H9 (cell line): ENCODE data around the gene TTLL9. TPM values are rescaled to one million over a fixed set of nuclear protein-coding genes. Genes with fewer than 3 reads are reported as not detected.

Source experiments
- DNase-seq: peaks from one replicate; pipeline ENCODE4 v3.0.0-alpha.2; 2017
- H2AFZ ChIP-seq: one replicate; pipeline ENCODE4 v1.6.1; 2013; ENCODE audit warnings: mild to moderate bottlenecking, low read length, control low read depth, moderate library complexity
- H2AK5ac ChIP-seq: 2 replicates; pipeline ENCODE4 v1.6.1; 2013; ENCODE audit warnings: low read length, control low read depth, mixed read lengths; ENCODE audit not compliant: insufficient read length
- H2BK120ac ChIP-seq: one replicate; pipeline ENCODE4 v1.6.1; 2013; ENCODE audit warnings: low read depth, mild to moderate bottlenecking, low read length, control low read depth, inconsistent platforms; ENCODE audit not compliant: poor library complexity, severe bottlenecking
- H2BK12ac ChIP-seq: 2 replicates; pipeline ENCODE4 v1.6.1; 2013; ENCODE audit warnings: low read length, control low read depth, mixed read lengths, low read depth; ENCODE audit not compliant: insufficient read length
- H2BK15ac ChIP-seq: 2 replicates; pipeline ENCODE4 v1.6.1; 2013; ENCODE audit warnings: low read depth, low read length, control low read depth
- H2BK20ac ChIP-seq: one replicate; pipeline ENCODE4 v1.6.1; 2013; ENCODE audit warnings: low read depth, mild to moderate bottlenecking, low read length, control low read depth, inconsistent platforms; ENCODE audit not compliant: poor library complexity, severe bottlenecking
- H2BK5ac ChIP-seq: 2 replicates; pipeline ENCODE4 v1.6.1; 2013; ENCODE audit warnings: low read length, control low read depth, mixed read lengths; ENCODE audit not compliant: insufficient read length
- H3K14ac ChIP-seq: 2 replicates; pipeline ENCODE4 v1.6.1; 2013; ENCODE audit warnings: low read length, control low read depth; ENCODE audit not compliant: insufficient read depth
- H3K18ac ChIP-seq: 2 replicates; pipeline ENCODE4 v1.6.1; 2013; ENCODE audit warnings: low read depth, mild to moderate bottlenecking, mixed read lengths, low read length, control low read depth; ENCODE audit not compliant: insufficient read length
- H3K23ac ChIP-seq: 2 replicates; pipeline ENCODE4 v1.6.1; 2013; ENCODE audit warnings: low read length, control low read depth, mixed read lengths, low read depth; ENCODE audit not compliant: insufficient read length
- H3K23me2 ChIP-seq: 2 replicates; pipeline ENCODE4 v1.6.1; 2013; ENCODE audit warnings: low read depth, mild to moderate bottlenecking, mixed read lengths, low read length, control low read depth; ENCODE audit not compliant: insufficient read length, poor library complexity, severe bottlenecking
- H3K27ac ChIP-seq: 2 replicates; pipeline ENCODE4 v1.5.1; 2013; ENCODE audit warnings: low read length, control low read depth, mixed read lengths, low read depth; ENCODE audit not compliant: insufficient read length
- H3K27me3 ChIP-seq: 2 replicates; pipeline ENCODE4 v1.6.1; 2013; ENCODE audit warnings: low read length, control low read depth, inconsistent platforms; ENCODE audit not compliant: insufficient read depth
- H3K4ac ChIP-seq: 2 replicates; pipeline ENCODE4 v1.6.1; 2013; ENCODE audit warnings: low read depth, mild to moderate bottlenecking, control low read depth, inconsistent platforms, low read length, moderate library complexity
- H3K4me1 ChIP-seq: 2 replicates; pipeline ENCODE4 v1.6.1; 2013; ENCODE audit warnings: low read length, control low read depth, inconsistent platforms; ENCODE audit not compliant: insufficient read depth
- H3K4me2 ChIP-seq: 2 replicates; pipeline ENCODE4 v1.6.1; 2013; ENCODE audit warnings: low read length, control low read depth, mixed read lengths; ENCODE audit not compliant: insufficient read length, insufficient read depth
- H3K56ac ChIP-seq: 2 replicates; pipeline ENCODE4 v1.6.1; 2013; ENCODE audit warnings: low read depth, mild to moderate bottlenecking, mixed read lengths, low read length, control low read depth; ENCODE audit not compliant: insufficient read length
- H3K79me1 ChIP-seq: 2 replicates; pipeline ENCODE4 v1.6.1; 2013; ENCODE audit warnings: low read depth, mild to moderate bottlenecking, moderate library complexity, low read length, control low read depth, inconsistent platforms; ENCODE audit not compliant: insufficient read depth, poor library complexity, severe bottlenecking
- H3K79me2 ChIP-seq: 2 replicates; pipeline ENCODE4 v1.6.1; 2013; ENCODE audit warnings: low read length, control low read depth, inconsistent platforms; ENCODE audit not compliant: insufficient read depth
- H3K9ac ChIP-seq: 2 replicates; pipeline ENCODE4 v1.6.1; 2013; ENCODE audit warnings: low read length, control low read depth, mixed read lengths; ENCODE audit not compliant: insufficient read length; ENCODE audit errors: extremely low read depth
- H3K9me3 ChIP-seq: one replicate; pipeline ENCODE4 v1.6.1; 2013; ENCODE audit warnings: low read depth, low read length, inconsistent platforms; ENCODE audit not compliant: control insufficient read depth
- H3T11ph ChIP-seq: one replicate; pipeline ENCODE4 v1.6.1; 2013; ENCODE audit warnings: mild to moderate bottlenecking, low read length, control low read depth, inconsistent platforms
- H4K20me1 ChIP-seq: one replicate; pipeline ENCODE4 v1.6.1; 2013; ENCODE audit not compliant: control insufficient read depth, insufficient read length, insufficient read depth
- H4K5ac ChIP-seq: 2 replicates; pipeline ENCODE4 v1.6.1; 2013; ENCODE audit warnings: low read depth, mild to moderate bottlenecking, mixed read lengths, low read length, control low read depth; ENCODE audit not compliant: insufficient read length
- H4K8ac ChIP-seq: replicated peaks from 2 replicates; pipeline ENCODE4 v1.6.1; 2013; ENCODE audit warnings: low read length, control low read depth, mixed read lengths, low read depth; ENCODE audit not compliant: insufficient read length
- H4K91ac ChIP-seq: 2 replicates; pipeline ENCODE4 v1.6.1; 2013; ENCODE audit warnings: low read depth, mild to moderate bottlenecking, moderate library complexity, mixed read lengths, low read length, control low read depth; ENCODE audit not compliant: insufficient read length
- H3K27ac Mint-ChIP-seq, 3 experiments: 2 replicates in 2 of 3; 3 replicates in 1 of 3; pipeline ENCODE4 v1.8.0; 2020 to 2021; ENCODE audit warnings: mixed read lengths in 3 of 3, mild to moderate bottlenecking in 1 of 3, moderate library complexity in 1 of 3
- H3K27me3 Mint-ChIP-seq: 2 replicates; pipeline ENCODE4 v1.8.0; 2021; ENCODE audit warnings: low read depth, mild to moderate bottlenecking, moderate library complexity, mixed read lengths
- H3K36me3 Mint-ChIP-seq, 3 experiments: 2 replicates in 2 of 3; 3 replicates in 1 of 3; pipeline ENCODE4 v1.8.0; 2020 to 2021; ENCODE audit warnings: low read depth in 3 of 3, mixed read lengths in 3 of 3; ENCODE audit not compliant: insufficient read depth in 1 of 3
- H3K4me1 Mint-ChIP-seq, 2 experiments: 2 replicates each; pipeline ENCODE4 v1.8.0; 2020; ENCODE audit warnings: mixed read lengths in 2 of 2
- H3K4me3 Mint-ChIP-seq, 2 experiments: 2 replicates in 1 of 2; 3 replicates in 1 of 2; pipeline ENCODE4 v1.8.0; 2020 to 2021; ENCODE audit warnings: mild to moderate bottlenecking in 2 of 2, mixed read lengths in 2 of 2, moderate library complexity in 1 of 2
- H3K9me3 Mint-ChIP-seq, 2 experiments: 2 replicates in 1 of 2; 3 replicates in 1 of 2; pipeline ENCODE4 v1.8.0; 2020; ENCODE audit warnings: mild to moderate bottlenecking in 2 of 2, mixed read lengths in 2 of 2, moderate library complexity in 1 of 2
- WGBS: extraction: QIAGEN DNeasy Blood & Tissue Kit; methylation state at CpG from one replicate; pipeline ENCODE4 v1.1.7; 2013; ENCODE audit warnings: missing lambda C conversion rate, low lambda C conversion rate, mixed read lengths; ENCODE audit not compliant: insufficient read length; ENCODE audit errors: extremely low coverage; 5-methylcytosine and 5-hydroxymethylcytosine counted together
- total RNA-seq: library from RNA; stranded (reverse); gene quantifications from 2 replicates; pipeline ENCODE4 v1.2.1, GENCODE V29; 2021
- TF ChIP-seq, protein P1 (sequence below): fragments of 200-600 bp; sonication (generic); conservative IDR thresholded peaks from 3 replicates; pipeline ENCODE4 v1.8.0; 2021; ENCODE audit warnings: antibody characterized with exemption, mild to moderate bottlenecking

TTLL9 gene
- total RNA-seq, 1 experiment from 2014 or later = 0.20 TPM

DNA sequence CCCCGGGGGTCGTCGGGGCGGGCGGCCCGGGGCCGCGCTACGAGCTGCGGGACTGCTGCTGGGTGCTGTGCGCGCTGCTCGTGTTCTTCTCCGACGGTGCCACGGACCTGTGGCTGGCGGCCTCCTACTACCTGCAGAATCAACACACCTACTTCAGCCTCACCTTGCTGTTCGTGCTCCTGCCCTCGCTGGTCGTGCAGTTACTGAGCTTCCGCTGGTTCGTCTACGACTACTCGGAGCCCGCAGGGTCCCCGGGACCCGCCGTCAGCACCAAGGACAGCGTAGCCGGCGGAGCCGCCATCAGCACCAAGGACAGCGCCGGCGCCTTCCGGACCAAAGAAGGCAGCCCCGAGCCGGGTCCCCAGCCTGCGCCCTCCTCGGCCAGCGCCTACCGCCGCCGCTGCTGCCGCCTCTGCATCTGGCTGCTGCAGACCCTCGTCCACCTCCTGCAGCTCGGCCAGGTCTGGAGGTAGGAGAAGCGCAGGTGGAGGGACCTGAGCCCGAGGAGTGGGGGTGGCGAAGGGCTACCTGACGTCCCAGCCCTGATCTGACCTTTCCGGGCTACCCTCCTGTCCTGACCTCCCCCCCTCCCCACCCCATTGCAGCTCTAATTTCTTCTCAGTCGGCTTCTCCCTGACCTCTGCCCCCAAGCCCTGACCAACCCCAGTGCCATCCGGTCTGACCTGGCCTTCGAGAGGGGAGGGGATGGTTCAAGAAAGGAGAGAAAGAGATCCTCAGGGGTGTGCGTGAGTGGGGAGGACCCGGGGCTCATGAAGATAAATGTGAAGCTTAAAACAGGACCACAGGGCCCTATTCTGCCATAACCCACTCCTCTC, 98.1 kb downstream of the TTLL9 start:
- H2BK15ac ChIP-seq = no peak overlapping the region
- WGBS = no CpG with 5 or more reads among the region's 57 CpGs
- no peak overlapping the region for H4K91ac ChIP-seq
- Mint-ChIP-seq H3K4me3 (peak overlapping the region; percentile 91 to 92), H3K9me3 (no peaks in the 10 kb centered on the region; a peak in 1 of 5 replicates), H3K27ac (peak overlapping the region in 1 of 3 experiments; percentile 90; a peak in 3 of 7 replicates), H3K27me3 (peaks cover 83% of the 10 kb centered on the region), H3K36me3 (no peaks in the 10 kb centered on the region), H3K4me1 (peaks cover 14 to 25% of the 10 kb centered on the region in 2 experiments)
- no peaks in the 10 kb centered on the region for H3K4me1 ChIP-seq
- no peaks in the 10 kb centered on the region for H3K9me3 ChIP-seq
- H3K27ac ChIP-seq = no peak overlapping the region
- H3K23ac ChIP-seq = no peak overlapping the region
- H4K20me1 ChIP-seq = no peaks in the 10 kb centered on the region
- no peak overlapping the region for H3K14ac ChIP-seq
- no peak overlapping the region for H2BK20ac ChIP-seq
- H2BK120ac ChIP-seq = no peak overlapping the region
- H4K8ac ChIP-seq = no peak overlapping the region
- no peak overlapping the region for H4K5ac ChIP-seq
- H3K23me2 ChIP-seq = peaks cover 7% of the 10 kb centered on the region
- H2AK5ac ChIP-seq = no peak overlapping the region
- H2AFZ ChIP-seq = no peak overlapping the region
- H3K79me1 ChIP-seq = no peaks in the 10 kb centered on the region
- no peak overlapping the region for H3K18ac ChIP-seq
- H3K79me2 ChIP-seq = no peaks in the 10 kb centered on the region
- TF ChIP-seq, protein P1, sequence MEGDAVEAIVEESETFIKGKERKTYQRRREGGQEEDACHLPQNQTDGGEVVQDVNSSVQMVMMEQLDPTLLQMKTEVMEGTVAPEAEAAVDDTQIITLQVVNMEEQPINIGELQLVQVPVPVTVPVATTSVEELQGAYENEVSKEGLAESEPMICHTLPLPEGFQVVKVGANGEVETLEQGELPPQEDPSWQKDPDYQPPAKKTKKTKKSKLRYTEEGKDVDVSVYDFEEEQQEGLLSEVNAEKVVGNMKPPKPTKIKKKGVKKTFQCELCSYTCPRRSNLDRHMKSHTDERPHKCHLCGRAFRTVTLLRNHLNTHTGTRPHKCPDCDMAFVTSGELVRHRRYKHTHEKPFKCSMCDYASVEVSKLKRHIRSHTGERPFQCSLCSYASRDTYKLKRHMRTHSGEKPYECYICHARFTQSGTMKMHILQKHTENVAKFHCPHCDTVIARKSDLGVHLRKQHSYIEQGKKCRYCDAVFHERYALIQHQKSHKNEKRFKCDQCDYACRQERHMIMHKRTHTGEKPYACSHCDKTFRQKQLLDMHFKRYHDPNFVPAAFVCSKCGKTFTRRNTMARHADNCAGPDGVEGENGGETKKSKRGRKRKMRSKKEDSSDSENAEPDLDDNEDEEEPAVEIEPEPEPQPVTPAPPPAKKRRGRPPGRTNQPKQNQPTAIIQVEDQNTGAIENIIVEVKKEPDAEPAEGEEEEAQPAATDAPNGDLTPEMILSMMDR = no peak; the same call in 2 of the 3 replicates
- H3T11ph ChIP-seq = no peak overlapping the region
- no peak overlapping the region for H3K9ac ChIP-seq
- DNase-seq = peak; percentile 94
- H3K4ac ChIP-seq = no peak overlapping the region
- H3K56ac ChIP-seq = no peak overlapping the region
- H3K27me3 ChIP-seq = peaks cover 2% of the 10 kb centered on the region; the same call in 1 of the 2 replicates
- peak overlapping the region; percentile 58 for H3K4me2 ChIP-seq
- no peak overlapping the region for H2BK5ac ChIP-seq
- no peak overlapping the region for H2BK12ac ChIP-seq
